ENCODE results near the gene SPAG16. TPM values are rescaled to one million over a fixed set of nuclear protein-coding genes. Genes with fewer than 3 reads are reported as not detected.

SPAG16 gene
- polyA plus RNA-seq, 1 of the 3 experiments (the other 2 are of a cell fraction) = 29.5 TPM

GRCh38 chr2:213524164-213524563, 239.9 kb downstream of the SPAG16 start:
- ChIA-PET POLR2A (no interaction called here), CTCF (no interaction called here)
- TF ChIP-seq NFIC (IDR thresholded peaks at IDR 0.05; ENCODE audit: borderline replicate concordance) = no peak
- TF ChIP-seq GABPA (IDR thresholded peaks at IDR 0.05; ENCODE audit: low read depth) = no peak
- no peak overlapping the region for H3K27ac ChIP-seq (ENCODE audit: low read depth in 2 of 2, low read length in 1 of 2)
- H3K9me2 ChIP-seq = no peaks in the 10 kb centered on the region
- H3K9ac ChIP-seq = no peak overlapping the region
- H4K20me1 ChIP-seq (ENCODE audit: insufficient read depth) = no peaks in the 10 kb centered on the region
- H3K27me3 ChIP-seq (ENCODE audit: insufficient read depth) = no peaks in the 10 kb centered on the region
- no peak overlapping the region for H3K4me2 ChIP-seq
- H3F3A ChIP-seq (replicated peaks; ENCODE audit: insufficient read depth) = no peaks in the 10 kb centered on the region
- H3K4me1 ChIP-seq (ENCODE audit: control insufficient read depth in 1 of 2, insufficient read depth in 2 of 2, low read depth in 1 of 2, low read length in 1 of 2) = no peaks in the 10 kb centered on the region
- no peaks in the 10 kb centered on the region for H3K79me2 ChIP-seq (ENCODE audit: insufficient read depth)
- no peaks in the 10 kb centered on the region for H3K36me3 ChIP-seq (replicated peaks in 1 of 2; ENCODE audit: control insufficient read depth in 1 of 2, insufficient read depth in 2 of 2, low read length in 1 of 2)
- no peaks in the 10 kb centered on the region for H3K9me3 ChIP-seq
- no peak for DNase-seq
- no peak overlapping the region for H3K4me3 ChIP-seq (ENCODE audit: low read depth in 2 of 2, low read length in 1 of 2)
- no peak overlapping the region for H2AFZ ChIP-seq (ENCODE audit: low read depth)

- 65% methylated on average over 1 of the region's 1 CpG for WGBS (ENCODE audit: low lambda C conversion rate)
- no peaks in the 10 kb centered on the region for H3K4me1 ChIP-seq (ENCODE audit: control insufficient read depth in 1 of 2, insufficient read depth in 2 of 2, low read depth in 1 of 2, low read length in 1 of 2)
- ChIA-PET POLR2A (no interaction called here), CTCF (no interaction called here)
- H2AFZ ChIP-seq (ENCODE audit: low read depth) = no peak overlapping the region
- H3K9me2 ChIP-seq = no peaks in the 10 kb centered on the region
- H3K79me2 ChIP-seq (ENCODE audit: insufficient read depth) = no peaks in the 10 kb centered on the region
- no peak overlapping the region for H3K4me2 ChIP-seq
- no peak overlapping the region for H3K4me3 ChIP-seq (ENCODE audit: low read depth in 2 of 2, low read length in 1 of 2)
- no peak for TF ChIP-seq EP300 (IDR thresholded peaks at IDR 0.05; ENCODE audit: borderline replicate concordance in 1 of 2, low read depth in 1 of 2, low read length in 1 of 2)
- TF ChIP-seq TEAD4 (IDR thresholded peaks at IDR 0.05; ENCODE audit: borderline replicate concordance, insufficient read depth) = no peak
- no peak for TF ChIP-seq SMC3 (IDR thresholded peaks at IDR 0.05; ENCODE audit: low read depth, low read length)
- TF ChIP-seq PBX3 (IDR thresholded peaks at IDR 0.05) = no peak
- no peak for TF ChIP-seq ZBTB33 (IDR thresholded peaks at IDR 0.05; ENCODE audit: borderline replicate concordance, low read depth)
- no peak for TF ChIP-seq MXI1 (IDR thresholded peaks at IDR 0.05; ENCODE audit: low read depth, low read length)
- TF ChIP-seq RAD21 (IDR thresholded peaks at IDR 0.05; ENCODE audit: low read length) = no peak
- TF ChIP-seq CHD2 (IDR thresholded peaks at IDR 0.05; ENCODE audit: low read length, partially characterized antibody) = no peak
- no peak for TF ChIP-seq ELF1 (IDR thresholded peaks at IDR 0.05)
- TF ChIP-seq MEF2A (IDR thresholded peaks at IDR 0.05; ENCODE audit: borderline replicate concordance, low read depth) = no peak
- no peak for TF ChIP-seq IRF3 (IDR thresholded peaks at IDR 0.05; ENCODE audit: low read depth, low read length)
- TF ChIP-seq RXRA (IDR thresholded peaks at IDR 0.05; ENCODE audit: borderline replicate concordance, low read depth) = no peak
- no peak for TF ChIP-seq NFIC (IDR thresholded peaks at IDR 0.05; ENCODE audit: borderline replicate concordance)
- no peak for TF ChIP-seq GATA2 (CRISPR knock-in tag; IDR thresholded peaks at IDR 0.05)
- TF ChIP-seq RFX5 (IDR thresholded peaks at IDR 0.05; ENCODE audit: low read length) = no peak
- TF ChIP-seq GABPA (IDR thresholded peaks at IDR 0.05; ENCODE audit: low read depth) = no peak
- no peak for TF ChIP-seq EZH2phosphoT487 (IDR thresholded peaks at IDR 0.05; ENCODE audit: borderline replicate concordance, low read depth)
- H3K9me3 ChIP-seq = no peaks in the 10 kb centered on the region
- no peaks in the 10 kb centered on the region for H4K20me1 ChIP-seq (ENCODE audit: insufficient read depth)
- H3K27ac ChIP-seq (ENCODE audit: low read depth in 2 of 2, low read length in 1 of 2) = no peak overlapping the region
- no peaks in the 10 kb centered on the region for H3K27me3 ChIP-seq (ENCODE audit: insufficient read depth)
- DNase-seq = no peak
- H3K9ac ChIP-seq = no peak overlapping the region
- no peaks in the 10 kb centered on the region for H3K36me3 ChIP-seq (replicated peaks in 1 of 2; ENCODE audit: control insufficient read depth in 1 of 2, insufficient read depth in 2 of 2, low read length in 1 of 2)
- H3F3A ChIP-seq (replicated peaks; ENCODE audit: insufficient read depth) = no peaks in the 10 kb centered on the region
Observed at GRCh38 chr2:213537579-213537978, 253.3 kb downstream of the SPAG16 start.
